Placental epithelial cell (primary cell): ENCODE results near the gene MGAT4C. TPM values are rescaled to one million over a fixed set of nuclear protein-coding genes. Genes with fewer than 3 reads are reported as not detected.

ENCODE experiments used
- total RNA-seq: library from RNA; depleted of rRNA; stranded (reverse); fragments of >200 nt; gene quantifications from 2 replicates; pipeline ENCODE4 v1.2.3, GENCODE V29; 2012

The MGAT4C gene
- not detected in 2 replicates for total RNA-seq

GRCh38 chr12:86256163-86256562, at the start of gene MGAT4C:
Gene MGAT4C (minus strand): TSS chr12:86256391.

